ENCODE results near the gene PLCL2.

- TF ChIP-seq CTCF (IDR thresholded peaks at IDR 0.05; ENCODE audit: extremely low read depth in 1 of 2, insufficient read depth in 1 of 2, low read depth in 1 of 2, low read length in 2 of 2) (no peak), JUN (IDR thresholded peaks at IDR 0.05; ENCODE audit: borderline replicate concordance, insufficient read depth, insufficient read length, low read depth) (no peak), MYC (IDR thresholded peaks at IDR 0.05; ENCODE audit: low read depth, low read length) (no peak), POLR2AphosphoS5 (IDR thresholded peaks at IDR 0.05; ENCODE audit: insufficient read depth, low read depth, low read length) (no peak)
Measured at GRCh38 chr3:16909802-16910201, 25.0 kb downstream of the PLCL2 start.
